HCT116 (cell line): ENCODE measurements around the gene RACGAP1. TPM values are rescaled to one million over a fixed set of nuclear protein-coding genes. Genes with fewer than 3 reads are reported as not detected.

Experiments
- ATAC-seq: fragments of 200-7000 bp; cut with Tn5 transposase; 2 replicates; pipeline ENCODE4 v1.9.1; 2020; ENCODE audit warnings: mild to moderate bottlenecking, moderate library complexity
- BruUV-seq: library from RNA; stranded (reverse); fragments of 400-500 nt; replicated peaks from 2 replicates; lab custom pipeline; 2021; lab: Mats Ljungman, UMichigan
- CTCF ChIA-PET: fragments of 300-600 bp; sonication (Branson Sonifier 250); formaldehyde crosslinking; loops from one replicate; lab custom pipeline; 2021; ENCODE audit warnings: antibody characterized with exemption; lab: Charles Lee
- POLR2A ChIA-PET: fragments of 300-600, 350-600 bp; sonication (Branson Sonifier 250); formaldehyde crosslinking; loops from one replicate; lab custom pipeline; 2021; ENCODE audit warnings: antibody characterized with exemption; lab: Charles Lee
- RAD21 ChIA-PET, 2 experiments: fragments of 300-600 bp; sonication (Branson Sonifier 250); formaldehyde crosslinking; loops; one replicate each; lab custom pipeline; 2023; ENCODE audit warnings: low total read pairs in 2 of 2; ENCODE audit not compliant: uncharacterized antibody in 2 of 2, unreplicated experiment in 2 of 2, low non-redundant PET in 1 of 2; lab: Charles Lee
- DNase-seq: peaks from one replicate; pipeline ENCODE4 v3.0.0-alpha.2; 2010; ENCODE audit warnings: low read depth, low spot score
- H2AFZ ChIP-seq: fragments of 200-600 bp; shearing (Covaris generic), sonication (generic); 2 replicates; pipeline ENCODE4 v1.6.1; 2017; ENCODE audit warnings: low read depth, mixed run types, mixed read lengths, antibody characterized with exemption, low read length; ENCODE audit not compliant: poor library complexity, severe bottlenecking
- H3K27ac ChIP-seq: 2 replicates; pipeline ENCODE4 v1.5.1; 2012; ENCODE audit warnings: low read depth, low read length
- H3K27me3 ChIP-seq: fragments of 200-600 bp; sonication (generic); 2 replicates; pipeline ENCODE4 v1.6.1; 2016; ENCODE audit warnings: mixed run types, low read length, mixed read lengths; ENCODE audit not compliant: insufficient read depth
- H3K36me3 ChIP-seq, 2 experiments: fragments of 200-500 bp in 1 of 2; fragments of 200-600 bp in 1 of 2; sonication (Bioruptor generic) in 1 of 2; sonication (generic) in 1 of 2; 2 replicates each; pipeline versions ENCODE4 v1.5.1 to v1.6.1; 2014 to 2016; ENCODE audit warnings: low read length in 2 of 2, inconsistent platforms in 1 of 2, mixed read lengths in 1 of 2, mixed run types in 1 of 2; ENCODE audit not compliant: insufficient read depth in 2 of 2, control insufficient read depth in 1 of 2
- H3K4me1 ChIP-seq, 2 experiments: fragments of 200-600 bp in 1 of 2; sonication (generic) in 1 of 2; 2 replicates each; pipeline versions ENCODE4 v1.5.1 to v1.6.1; 2012 to 2017; ENCODE audit warnings: low read length in 2 of 2, inconsistent platforms in 1 of 2, mild to moderate bottlenecking in 1 of 2, mixed read lengths in 1 of 2, mixed run types in 1 of 2, moderate library complexity in 1 of 2; ENCODE audit not compliant: insufficient read depth in 2 of 2, control insufficient read depth in 1 of 2
- H3K4me2 ChIP-seq: fragments of 200-600 bp; sonication (generic); 2 replicates; pipeline ENCODE4 v1.6.1; 2017; ENCODE audit warnings: mixed run types, low read length, mixed read lengths
- H3K4me3 ChIP-seq, 2 experiments: fragments of 200-600 bp in 1 of 2; sonication (generic) in 1 of 2; replicated peaks in 1 of 2; 2 replicates each; pipeline ENCODE4 v1.5.1; 2011 to 2016; ENCODE audit warnings: low read length in 2 of 2, control low read depth in 1 of 2, low read depth in 1 of 2, mild to moderate bottlenecking in 1 of 2, mixed read lengths in 1 of 2, mixed run types in 1 of 2
- H3K79me2 ChIP-seq: fragments of 200-600 bp; sonication (generic); 2 replicates; pipeline ENCODE4 v1.6.1; 2017; ENCODE audit warnings: mild to moderate bottlenecking, mixed run types, low read length, moderate library complexity, mixed read lengths; ENCODE audit not compliant: insufficient read depth
- H3K9ac ChIP-seq: fragments of 200-600 bp; sonication (generic); 2 replicates; pipeline ENCODE4 v1.6.1; 2016; ENCODE audit warnings: low read length, mixed read lengths
- H3K9me2 ChIP-seq: fragments of 200-600 bp; sonication (generic), shearing (Covaris generic); 2 replicates; pipeline ENCODE4 v1.6.1; 2017; ENCODE audit warnings: mixed run types, mild to moderate bottlenecking, moderate library complexity; ENCODE audit not compliant: insufficient read depth
- H3K9me3 ChIP-seq, 2 experiments: fragments of 200-500 bp in 1 of 2; fragments of 200-600 bp in 1 of 2; sonication (Bioruptor generic) in 1 of 2; sonication (generic) in 1 of 2; 2 replicates each; pipeline ENCODE4 v1.6.1; 2014 to 2017; ENCODE audit warnings: low read length in 2 of 2, mixed read lengths in 2 of 2, inconsistent platforms in 1 of 2, low read depth in 1 of 2, mild to moderate bottlenecking in 1 of 2, mixed run types in 1 of 2, moderate library complexity in 1 of 2; ENCODE audit not compliant: control insufficient read depth in 1 of 2, insufficient read depth in 1 of 2
- H4K20me1 ChIP-seq: fragments of 200-600 bp; sonication (generic), shearing (Covaris generic); 2 replicates; pipeline ENCODE4 v1.6.1; 2017; ENCODE audit warnings: mixed run types, mild to moderate bottlenecking, moderate library complexity; ENCODE audit not compliant: insufficient read depth
- CEBPB ChIP-seq: IDR thresholded peaks from 2 replicates; pipeline ENCODE4 v1.6.1; 2012; ENCODE audit warnings: low read depth
- EGR1 ChIP-seq: IDR thresholded peaks from 2 replicates; pipeline ENCODE4 v1.6.1; 2012; ENCODE audit warnings: low read depth
- EZH2 ChIP-seq: fragments of 200-600 bp; sonication (generic); IDR thresholded peaks from 2 replicates; pipeline ENCODE4 v1.6.1; 2017; ENCODE audit warnings: antibody characterized with exemption, mixed run types
- EZH2phosphoT487 ChIP-seq: fragments of 200-600 bp; IDR thresholded peaks from 2 replicates; pipeline ENCODE4 v1.6.1; 2018; ENCODE audit warnings: antibody characterized with exemption, borderline replicate concordance
- FOSL1 ChIP-seq: IDR thresholded peaks from 2 replicates; pipeline ENCODE4 v1.6.1; 2012; ENCODE audit warnings: low read depth
- JUND ChIP-seq: IDR thresholded peaks from 2 replicates; pipeline ENCODE4 v1.6.1; 2012
- POLR2A ChIP-seq: IDR thresholded peaks from 2 replicates; pipeline ENCODE4 v1.7.0; 2011; ENCODE audit warnings: borderline replicate concordance; ENCODE audit not compliant: insufficient read depth, insufficient read length; ENCODE audit errors: extremely low read depth
- POLR2AphosphoS5 ChIP-seq: IDR thresholded peaks from 2 replicates; pipeline ENCODE4 v1.6.1; 2011; ENCODE audit warnings: mild to moderate bottlenecking, low read depth, low read length, moderate library complexity
- RAD21 ChIP-seq: IDR thresholded peaks from 2 replicates; pipeline ENCODE4 v1.6.1; 2012; ENCODE audit warnings: low read depth, mild to moderate bottlenecking
- SIN3A ChIP-seq: IDR thresholded peaks from 2 replicates; pipeline ENCODE4 v1.6.1; 2012; ENCODE audit warnings: low read depth
- SP1 ChIP-seq: IDR thresholded peaks from 2 replicates; pipeline ENCODE4 v1.6.1; 2012; ENCODE audit warnings: low read depth
- SRF ChIP-seq: IDR thresholded peaks from 2 replicates; pipeline ENCODE4 v1.6.1; 2012; ENCODE audit warnings: low read depth
- TCF7L2 ChIP-seq: IDR thresholded peaks from 2 replicates; pipeline ENCODE4 v1.7.0; 2011; ENCODE audit warnings: borderline replicate concordance, inconsistent platforms; ENCODE audit not compliant: insufficient read depth, insufficient read length; ENCODE audit errors: extremely low read depth
- YY1 ChIP-seq: IDR thresholded peaks from 2 replicates; pipeline ENCODE4 v1.6.1; 2011; ENCODE audit warnings: low read length, low read depth, moderate library complexity, mild to moderate bottlenecking; ENCODE audit not compliant: insufficient replicate concordance; ENCODE audit errors: extremely low read depth
- ZNF274 ChIP-seq: fragments of 200-500 bp; sonication (Bioruptor generic); IDR thresholded peaks from 2 replicates; pipeline ENCODE4 v1.6.1; 2014; ENCODE audit warnings: mild to moderate bottlenecking, low read depth, low read length, inconsistent platforms
- intact Hi-C: fragments of 100-400 bp; cut with micrococcal nuclease; formaldehyde crosslinking; loops from 2 replicates; pipeline ENCODE4 v1.10.0; 2022
- total RNA-seq: library from RNA; stranded (reverse); gene quantifications from one replicate; pipeline ENCODE4 v1.2.1, GENCODE V29; 2021; ENCODE audit not compliant: unreplicated experiment
- TF ChIP-seq, protein P1 (sequence below): IDR thresholded peaks from 2 replicates; pipeline ENCODE4 v1.6.1; 2011; ENCODE audit warnings: mild to moderate bottlenecking, low read length, moderate library complexity; ENCODE audit not compliant: insufficient replicate concordance; ENCODE audit errors: extremely low read depth
- TF ChIP-seq, protein P2 (sequence below): IDR thresholded peaks from 2 replicates; pipeline ENCODE4 v1.6.1; 2012
- TF ChIP-seq, protein P3 (sequence below), 3 experiments: fragments of 200-600 bp in 1 of 3; sonication (generic) in 1 of 3; IDR thresholded peaks in 2 of 3; conservative IDR thresholded peaks in 1 of 3; 2 replicates each; pipeline ENCODE4 v1.5.1; 2012 to 2017; ENCODE audit warnings: low read depth in 2 of 3, low read length in 2 of 3, antibody characterized with exemption in 1 of 3, borderline replicate concordance in 1 of 3, control low read depth in 1 of 3, mild to moderate bottlenecking in 1 of 3, mixed read lengths in 1 of 3, mixed run types in 1 of 3, moderate library complexity in 1 of 3; ENCODE audit not compliant: insufficient read depth in 1 of 3

The RACGAP1 gene
- total RNA-seq, 1 experiment from 2014 or later = 147 TPM

DNA sequence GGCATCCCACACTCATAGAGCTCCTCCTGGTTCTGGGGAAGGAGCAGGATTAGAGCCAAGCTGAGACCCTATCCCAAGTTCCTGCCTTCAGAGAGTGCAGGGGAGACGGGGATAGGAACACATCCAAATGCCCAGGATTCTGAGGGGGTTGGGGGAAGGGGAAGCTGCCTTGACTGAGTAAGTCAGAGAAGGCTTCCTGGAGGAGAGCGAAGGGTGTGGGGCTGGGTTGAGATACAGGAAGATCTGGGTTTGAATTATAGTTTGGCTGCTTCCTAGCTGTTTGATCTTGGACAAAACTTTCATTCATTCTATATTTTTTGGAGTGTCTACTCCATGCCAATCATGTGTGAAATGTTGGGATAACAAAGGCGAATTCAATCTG, 82.8 kb downstream of the RACGAP1 start:
- Histone ChIP-seq H3K36me3 (no peaks in the 10 kb centered on the region), H3K4me1 (peaks cover 3 to 13% of the 10 kb centered on the region in 2 experiments; a peak in 3 of 4 replicates), H3K27me3 (no peaks in the 10 kb centered on the region), H4K20me1 (no peaks in the 10 kb centered on the region), H3K4me3 (no peak overlapping the region), H3K9me2 (no peaks in the 10 kb centered on the region), H3K9me3 (no peaks in the 10 kb centered on the region), H3K9ac (no peak overlapping the region), H3K79me2 (no peaks in the 10 kb centered on the region), H3K27ac (no peak overlapping the region), H3K4me2 (no peak overlapping the region), H2AFZ (no peak overlapping the region)
- DNase-seq = no peak
- RAD21 ChIA-PET = no interaction called here
- no TSS peak for BruUV-seq
- no peak for ATAC-seq
- POLR2A ChIA-PET = no interaction called here
- TF ChIP-seq POLR2AphosphoS5 (no peak), SRF (no peak), EZH2phosphoT487 (no peak), SIN3A (no peak), JUND (no peak), TCF7L2 (no peak), CEBPB (no peak), SP1 (no peak), ZNF274 (no peak), YY1 (no peak), RAD21 (no peak), EZH2 (no peak), EGR1 (no peak), POLR2A (no peak), FOSL1 (no peak)
- TF ChIP-seq, protein P1, sequence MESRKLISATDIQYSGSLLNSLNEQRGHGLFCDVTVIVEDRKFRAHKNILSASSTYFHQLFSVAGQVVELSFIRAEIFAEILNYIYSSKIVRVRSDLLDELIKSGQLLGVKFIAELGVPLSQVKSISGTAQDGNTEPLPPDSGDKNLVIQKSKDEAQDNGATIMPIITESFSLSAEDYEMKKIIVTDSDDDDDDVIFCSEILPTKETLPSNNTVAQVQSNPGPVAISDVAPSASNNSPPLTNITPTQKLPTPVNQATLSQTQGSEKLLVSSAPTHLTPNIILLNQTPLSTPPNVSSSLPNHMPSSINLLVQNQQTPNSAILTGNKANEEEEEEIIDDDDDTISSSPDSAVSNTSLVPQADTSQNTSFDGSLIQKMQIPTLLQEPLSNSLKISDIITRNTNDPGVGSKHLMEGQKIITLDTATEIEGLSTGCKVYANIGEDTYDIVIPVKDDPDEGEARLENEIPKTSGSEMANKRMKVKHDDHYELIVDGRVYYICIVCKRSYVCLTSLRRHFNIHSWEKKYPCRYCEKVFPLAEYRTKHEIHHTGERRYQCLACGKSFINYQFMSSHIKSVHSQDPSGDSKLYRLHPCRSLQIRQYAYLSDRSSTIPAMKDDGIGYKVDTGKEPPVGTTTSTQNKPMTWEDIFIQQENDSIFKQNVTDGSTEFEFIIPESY = no peak
- TF ChIP-seq, protein P2, sequence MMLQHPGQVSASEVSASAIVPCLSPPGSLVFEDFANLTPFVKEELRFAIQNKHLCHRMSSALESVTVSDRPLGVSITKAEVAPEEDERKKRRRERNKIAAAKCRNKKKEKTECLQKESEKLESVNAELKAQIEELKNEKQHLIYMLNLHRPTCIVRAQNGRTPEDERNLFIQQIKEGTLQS = no peak
- TF ChIP-seq, protein P3, sequence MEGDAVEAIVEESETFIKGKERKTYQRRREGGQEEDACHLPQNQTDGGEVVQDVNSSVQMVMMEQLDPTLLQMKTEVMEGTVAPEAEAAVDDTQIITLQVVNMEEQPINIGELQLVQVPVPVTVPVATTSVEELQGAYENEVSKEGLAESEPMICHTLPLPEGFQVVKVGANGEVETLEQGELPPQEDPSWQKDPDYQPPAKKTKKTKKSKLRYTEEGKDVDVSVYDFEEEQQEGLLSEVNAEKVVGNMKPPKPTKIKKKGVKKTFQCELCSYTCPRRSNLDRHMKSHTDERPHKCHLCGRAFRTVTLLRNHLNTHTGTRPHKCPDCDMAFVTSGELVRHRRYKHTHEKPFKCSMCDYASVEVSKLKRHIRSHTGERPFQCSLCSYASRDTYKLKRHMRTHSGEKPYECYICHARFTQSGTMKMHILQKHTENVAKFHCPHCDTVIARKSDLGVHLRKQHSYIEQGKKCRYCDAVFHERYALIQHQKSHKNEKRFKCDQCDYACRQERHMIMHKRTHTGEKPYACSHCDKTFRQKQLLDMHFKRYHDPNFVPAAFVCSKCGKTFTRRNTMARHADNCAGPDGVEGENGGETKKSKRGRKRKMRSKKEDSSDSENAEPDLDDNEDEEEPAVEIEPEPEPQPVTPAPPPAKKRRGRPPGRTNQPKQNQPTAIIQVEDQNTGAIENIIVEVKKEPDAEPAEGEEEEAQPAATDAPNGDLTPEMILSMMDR (IDR thresholded peaks at IDR 0.05 in 2 of 3, conservative IDR thresholded peaks at IDR 0.05 in 1 of 3; ENCODE audit: borderline replicate concordance in 1 of 3, insufficient read depth in 1 of 3, low read depth in 2 of 3, low read length in 2 of 3) = no peak
- CTCF ChIA-PET = no interaction called here
- intact Hi-C loops = no loop called here
